H1 (cell line): ENCODE measurements around the gene TRAF4. TPM values are rescaled to one million over a fixed set of nuclear protein-coding genes. Genes with fewer than 3 reads are reported as not detected.

Experiments used
- CTCF ChIA-PET: fragments of 300-600 bp; sonication (Branson Sonifier 250); formaldehyde crosslinking; loops from one replicate; lab custom pipeline; 2021; ENCODE audit not compliant: partially characterized antibody; lab: Charles Lee
- POLR2A ChIA-PET: fragments of 300-600 bp; sonication (Branson Sonifier 250); formaldehyde crosslinking; loops from one replicate; lab custom pipeline; 2021; ENCODE audit warnings: inconsistent platforms; ENCODE audit not compliant: partially characterized antibody; lab: Charles Lee
- DNase-seq, 2 experiments: peaks; one replicate each; pipeline versions ENCODE4 v3.0.0 to v3.0.0-alpha.2; 2010 to 2022; ENCODE audit warnings: low spot score in 2 of 2, low read depth in 1 of 2, mixed read lengths in 1 of 2
- FAIRE-seq: peaks from 2 replicates; lab custom pipeline; 2011; peaks lifted over from hg19 to GRCh38; lab: Jason Lieb, UNC
- H2AFZ ChIP-seq: 2 replicates; pipeline ENCODE4 v1.8.1; 2012; ENCODE audit warnings: low read length, inconsistent platforms
- H2AK5ac ChIP-seq: 2 replicates; pipeline ENCODE4 v1.6.1; 2013; ENCODE audit warnings: low read depth, low read length
- H2BK120ac ChIP-seq: replicated peaks from 2 replicates; pipeline ENCODE3; 2013; ENCODE audit warnings: low read depth, low read length, inconsistent platforms
- H2BK12ac ChIP-seq: 2 replicates; pipeline ENCODE4 v1.6.1; 2013; ENCODE audit warnings: low read depth, low read length
- H2BK15ac ChIP-seq: 2 replicates; pipeline ENCODE4 v1.6.1; 2013; ENCODE audit warnings: low read length
- H2BK20ac ChIP-seq: 2 replicates; pipeline ENCODE4 v1.6.1; 2013; ENCODE audit warnings: low read length
- H2BK5ac ChIP-seq: 2 replicates; pipeline ENCODE4 v1.6.1; 2013; ENCODE audit warnings: low read depth, low read length
- H3K14ac ChIP-seq: 2 replicates; pipeline ENCODE4 v1.6.1; 2013; ENCODE audit warnings: inconsistent platforms; ENCODE audit not compliant: insufficient read length
- H3K18ac ChIP-seq: 2 replicates; pipeline ENCODE4 v1.6.1; 2013; ENCODE audit warnings: low read length; ENCODE audit errors: extremely low read depth
- H3K23ac ChIP-seq: 2 replicates; pipeline ENCODE4 v1.6.1; 2013; ENCODE audit warnings: inconsistent platforms; ENCODE audit not compliant: insufficient read length
- H3K23me2 ChIP-seq: 2 replicates; pipeline ENCODE4 v1.6.1; 2013; ENCODE audit warnings: low read depth, low read length
- H3K27ac ChIP-seq: 2 replicates; pipeline ENCODE4 v1.6.1; 2011; ENCODE audit warnings: low read depth, low read length, inconsistent platforms
- H3K27me3 ChIP-seq, 4 experiments: replicated peaks in 1 of 4; 1 replicate in 1 of 4; 2 replicates in 3 of 4; pipeline versions ENCODE4 v1.6.1 to v1.8.1; 2011 to 2013; ENCODE audit warnings: low read length in 3 of 4, mild to moderate bottlenecking in 3 of 4, inconsistent platforms in 2 of 4, mixed read lengths in 2 of 4, moderate library complexity in 1 of 4; ENCODE audit not compliant: control insufficient read depth in 3 of 4, insufficient read depth in 3 of 4; ENCODE audit errors: extremely low read depth in 1 of 4
- H3K36me3 ChIP-seq, 4 experiments: 2 replicates each; pipeline versions ENCODE4 v1.6.1 to v1.8.1; 2011 to 2013; ENCODE audit warnings: mild to moderate bottlenecking in 4 of 4, low read length in 3 of 4, moderate library complexity in 2 of 4, control low read depth in 1 of 4, inconsistent platforms in 1 of 4; ENCODE audit not compliant: insufficient read depth in 4 of 4, control insufficient read depth in 2 of 4
- H3K4ac ChIP-seq: replicated peaks from 2 replicates; pipeline ENCODE3; 2013; ENCODE audit warnings: low read length, low read depth, mixed read lengths, inconsistent platforms; ENCODE audit not compliant: insufficient read length
- H3K4me1 ChIP-seq, 4 experiments: replicated peaks in 1 of 4; 1 replicate in 1 of 4; 2 replicates in 3 of 4; pipeline versions ENCODE4 v1.6.1 to v1.8.1; 2011 to 2013; ENCODE audit warnings: low read length in 3 of 4, inconsistent platforms in 2 of 4, mixed read lengths in 1 of 4; ENCODE audit not compliant: insufficient read depth in 4 of 4, control insufficient read depth in 3 of 4
- H3K4me2 ChIP-seq, 2 experiments: 2 replicates each; pipeline versions ENCODE4 v1.6.1 to v1.8.1; 2011 to 2013; ENCODE audit warnings: low read depth in 2 of 2, low read length in 2 of 2, control low read depth in 1 of 2, inconsistent platforms in 1 of 2, mild to moderate bottlenecking in 1 of 2; ENCODE audit not compliant: insufficient read depth in 1 of 2
- H3K4me3 ChIP-seq, 4 experiments: fragments of 200-600, 300-600 bp in 1 of 4; sonication (generic), shearing (Covaris generic), sonication (Bioruptor Twin) in 1 of 4; 2 replicates each; pipeline versions ENCODE4 v1.5.1 to v1.8.1; 2011 to 2016; ENCODE audit warnings: low read length in 4 of 4, low read depth in 3 of 4, control low read depth in 2 of 4, inconsistent platforms in 2 of 4, mild to moderate bottlenecking in 2 of 4, mixed read lengths in 1 of 4, moderate library complexity in 1 of 4; ENCODE audit not compliant: insufficient read depth in 2 of 4; ENCODE audit errors: extremely low read depth in 1 of 4
- H3K56ac ChIP-seq: replicated peaks from 2 replicates; pipeline ENCODE3; 2013; ENCODE audit warnings: low read depth, mild to moderate bottlenecking, mixed read lengths, low read length, inconsistent platforms; ENCODE audit not compliant: insufficient read length
- H3K79me1 ChIP-seq: 2 replicates; pipeline ENCODE4 v1.6.1; 2013; ENCODE audit warnings: low read depth, low read length, control low read depth
- H3K79me2 ChIP-seq, 2 experiments: 2 replicates each; pipeline versions ENCODE4 v1.6.1 to v1.8.1; 2012 to 2013; ENCODE audit warnings: low read length in 2 of 2, mild to moderate bottlenecking in 2 of 2, inconsistent platforms in 1 of 2; ENCODE audit not compliant: insufficient read depth in 2 of 2, control insufficient read depth in 1 of 2
- H3K9ac ChIP-seq, 4 experiments: replicated peaks in 1 of 4; 1 replicate in 1 of 4; 2 replicates in 3 of 4; pipeline versions ENCODE4 v1.6.1 to v1.8.1; 2011 to 2013; ENCODE audit warnings: low read depth in 3 of 4, low read length in 3 of 4, control low read depth in 2 of 4, mild to moderate bottlenecking in 2 of 4, moderate library complexity in 2 of 4, inconsistent platforms in 1 of 4; ENCODE audit errors: extremely low read depth in 1 of 4
- H3K9me3 ChIP-seq, 2 experiments: 2 replicates each; pipeline versions ENCODE4 v1.6.1 to v1.8.1; 2012 to 2013; ENCODE audit warnings: mild to moderate bottlenecking in 2 of 2, moderate library complexity in 2 of 2, control low read depth in 1 of 2, inconsistent platforms in 1 of 2, low read depth in 1 of 2, low read length in 1 of 2, mixed read lengths in 1 of 2; ENCODE audit not compliant: insufficient read depth in 2 of 2
- H4K20me1 ChIP-seq, 2 experiments: replicated peaks in 1 of 2; 2 replicates each; pipeline versions ENCODE3 to v1.8.1; 2011 to 2013; ENCODE audit warnings: inconsistent platforms in 2 of 2, low read length in 2 of 2, mild to moderate bottlenecking in 1 of 2; ENCODE audit not compliant: insufficient read depth in 2 of 2, control insufficient read depth in 1 of 2
- H4K5ac ChIP-seq: 2 replicates; pipeline ENCODE4 v1.6.1; 2013; ENCODE audit warnings: low read length, low read depth, mixed read lengths, inconsistent platforms; ENCODE audit not compliant: insufficient read length
- H4K8ac ChIP-seq: 2 replicates; pipeline ENCODE4 v1.8.0; 2013; ENCODE audit warnings: mild to moderate bottlenecking, moderate library complexity, low read length, inconsistent platforms; ENCODE audit not compliant: insufficient read depth; ENCODE audit errors: extremely low read depth
- H4K91ac ChIP-seq: replicated peaks from 2 replicates; pipeline ENCODE3; 2013; ENCODE audit warnings: low read length, mixed read lengths, inconsistent platforms; ENCODE audit not compliant: insufficient read length
- BCL11A ChIP-seq, 2 experiments: IDR thresholded peaks; one replicate each; pipeline ENCODE4 v1.6.1; 2011; ENCODE audit warnings: low read depth in 2 of 2, low read length in 2 of 2, mild to moderate bottlenecking in 2 of 2
- CHD1 ChIP-seq: IDR thresholded peaks from 2 replicates; pipeline ENCODE4 v1.6.1; 2012; ENCODE audit warnings: low read depth, low read length, improper control_type of control experiment
- CTCF ChIP-seq, 3 experiments: IDR thresholded peaks; 1 replicate in 2 of 3; 2 replicates in 1 of 3; pipeline versions ENCODE4 v1.5.1 to v1.6.1; 2011; ENCODE audit warnings: low read length in 3 of 3, mild to moderate bottlenecking in 3 of 3, inconsistent platforms in 2 of 3, low read depth in 1 of 3, moderate library complexity in 1 of 3; ENCODE audit not compliant: insufficient read depth in 1 of 3; ENCODE audit errors: control extremely low read depth in 1 of 3
- HDAC6 ChIP-seq: IDR thresholded peaks from one replicate; pipeline ENCODE4 v1.7.1; 2012; ENCODE audit warnings: low read depth, mild to moderate bottlenecking, inconsistent platforms, low read length, moderate library complexity
- NANOG ChIP-seq: IDR thresholded peaks from 2 replicates; pipeline ENCODE4 v1.6.1; 2011; ENCODE audit warnings: low read length, low read depth, mild to moderate bottlenecking, inconsistent platforms; ENCODE audit not compliant: insufficient read depth, poor library complexity, severe bottlenecking
- POLR2AphosphoS5 ChIP-seq: IDR thresholded peaks from 2 replicates; pipeline ENCODE4 v1.6.1; 2011; ENCODE audit warnings: low read depth, low read length
- POU5F1 ChIP-seq: IDR thresholded peaks from 2 replicates; pipeline ENCODE4 v1.6.1; 2011; ENCODE audit warnings: low read depth, mild to moderate bottlenecking, low read length, moderate library complexity
- RBBP5 ChIP-seq: IDR thresholded peaks from 2 replicates; pipeline ENCODE4 v1.7.1; 2012; ENCODE audit warnings: low read depth, mild to moderate bottlenecking, inconsistent platforms, low read length, moderate library complexity, borderline replicate concordance
- WGBS, 2 experiments: shearing (Covaris generic) in 1 of 2; methylation state at CpG; one replicate each; pipeline versions ENCODE4 v1.1.6 to v1.1.7; 2013 to 2015; ENCODE audit warnings: low lambda C conversion rate in 2 of 2, mixed read lengths in 2 of 2, inconsistent platforms in 1 of 2, low coverage in 1 of 2, missing lambda C conversion rate in 1 of 2; ENCODE audit not compliant: insufficient replicate concordance in 2 of 2, insufficient coverage in 1 of 2, insufficient read length in 1 of 2; ENCODE audit errors: extremely low coverage in 1 of 2, missing lambda C conversion rate in 1 of 2; 5-methylcytosine and 5-hydroxymethylcytosine counted together
- polyA plus RNA-seq, 7 experiments: library from polyadenylated mRNA; depleted of rRNA in 3 of 7; stranded (reverse) in 5 of 7; unstranded in 2 of 7; fragments of >200 nt in 5 of 7; fragments of 200-250 nt in 2 of 7; gene quantifications; 1 replicate in 5 of 7; 2 replicates in 1 of 7; 4 replicates in 1 of 7; pipeline versions ENCODE4 v1.2.1 to v1.2.3, GENCODE V29; 2011 to 2013; ENCODE audit warnings: missing spikeins in 2 of 7, mixed read lengths in 2 of 7
- total RNA-seq: library from RNA; stranded (reverse); fragmentation: NEBNext Ultra II Directional; extraction: Animal tissue kit (Norgen Biotek cat#: 25700); gene quantifications from 2 replicates; pipeline ENCODE4 v1.2.1, GENCODE V29; 2021

TRAF4 gene
- total and polyA plus RNA-seq, 2 of the 8 experiments (the other 6 are each of a cell fraction or from before 2014, with no cell fraction given), result 167 to 170 TPM

DNA sequence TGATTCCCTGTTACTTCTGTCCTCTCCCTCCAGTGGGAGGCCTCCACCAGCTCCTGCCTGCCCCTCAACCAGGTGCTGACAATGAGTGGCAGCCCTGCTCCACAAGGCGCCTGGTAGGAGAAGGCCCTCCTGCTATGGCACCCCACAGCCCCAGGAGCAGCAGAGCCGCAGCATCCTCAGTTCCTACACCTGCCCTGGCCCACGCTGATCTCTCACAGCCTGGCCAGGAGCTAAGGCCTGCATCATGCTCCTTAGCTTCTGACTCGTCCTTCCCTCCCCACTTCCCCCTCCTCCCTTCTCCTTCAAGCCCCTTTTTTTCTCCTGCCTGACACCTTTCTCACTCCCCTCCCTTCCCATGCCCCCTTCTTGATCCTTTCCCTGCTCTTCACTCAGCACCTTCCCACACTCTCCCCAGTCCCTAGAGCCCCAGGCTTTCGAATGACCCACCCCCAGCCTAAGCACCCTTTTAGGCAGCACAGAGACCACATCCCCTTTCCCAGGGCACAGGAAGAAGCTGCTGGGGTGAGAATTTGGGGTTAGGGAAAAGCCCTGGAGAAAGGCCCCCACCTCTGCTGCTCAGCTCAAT is 38.6 kb upstream of the TRAF4 start:
- no peak for FAIRE-seq
- Histone ChIP-seq H3K27me3 (no peaks in the 10 kb centered on the region), H3K27ac (no peak overlapping the region), H2BK20ac (no peak overlapping the region), H4K20me1 (peaks cover 9 to 17% of the 10 kb centered on the region in 2 experiments), H2BK15ac (no peak overlapping the region), H3K23ac (no peak overlapping the region), H3K36me3 (peaks cover 12 to 31% (median 26%) of the 10 kb centered on the region in 4 experiments), H3K79me2 (peaks cover 0 to 12% of the 10 kb centered on the region in 2 experiments; a peak in 2 of 4 replicates), H3K79me1 (peaks cover 3% of the 10 kb centered on the region; the same call in 1 of the 2 replicates), H3K23me2 (no peaks in the 10 kb centered on the region), H2AK5ac (no peak overlapping the region), H3K9me3 (no peaks in the 10 kb centered on the region), H4K91ac (no peak overlapping the region), H3K14ac (no peak overlapping the region), H2BK12ac (no peak overlapping the region), H3K4me1 (peaks cover 0 to 11% (median 6%) of the 10 kb centered on the region in 4 experiments; a peak in 4 of 7 replicates), H3K56ac (no peak overlapping the region), H2AFZ (no peak overlapping the region), H3K18ac (no peak overlapping the region), H2BK5ac (no peak overlapping the region; the same call in 1 of the 2 replicates), H2BK120ac (no peak overlapping the region), H3K4ac (no peak overlapping the region), H3K9ac (no peak overlapping the region), H4K5ac (no peak overlapping the region), H3K4me3 (no peak overlapping the region), H3K4me2 (no peak overlapping the region), H4K8ac (no peak overlapping the region)
- no peak for TF ChIP-seq RBBP5
- TF ChIP-seq NANOG, result no peak
- no peak for TF ChIP-seq CTCF (IDR thresholded peaks at IDR 0.05; ENCODE audit: control extremely low read depth in 1 of 3, insufficient read depth in 1 of 3, low read depth in 1 of 3, low read length in 3 of 3)
- no peak for TF ChIP-seq CHD1
- TF ChIP-seq POU5F1, result no peak
- no peak for TF ChIP-seq HDAC6
- TF ChIP-seq POLR2AphosphoS5, result no peak; the same call in 1 of the 2 replicates
- no peak for TF ChIP-seq BCL11A (IDR thresholded peaks at IDR 0.05; ENCODE audit: low read depth in 2 of 2, low read length in 2 of 2)
- no peak for DNase-seq
- POLR2A ChIA-PET, result interaction anchor here (0.5 to 4.8 kb wide), 22 partner anchors 11 to 186 kb away, joined by 3 to 47 read pairs (median 4); partner anchors contain the start of genes BLTP2, RPL23A, SDF2 and SUPT6H
- CTCF ChIA-PET, result interaction anchor here (0.6 to 1.7 kb wide), 4 partner anchors 14 to 58 kb away, joined by 3 to 5 read pairs (median 4); no protein-coding TSS in a partner anchor
- WGBS, 2 experiments, result 82% methylated on average over 5 of the region's 5 CpGs; no CpG with 5 or more reads in 1 of the 2 experiments
